Vagina (tissue), 2 donors: ENCODE data around the gene MED15. TPM values are rescaled to one million over a fixed set of nuclear protein-coding genes. Genes with fewer than 3 reads are reported as not detected.

Experiments used
- DNase-seq, 2 donors: peaks; one replicate each; pipeline ENCODE4 v3.0.0-alpha.2; 2017; ENCODE audit errors: extremely low spot score in 2 of 2
- H3K27ac ChIP-seq: fragments of 200-600 bp; sonication (generic); one replicate; pipeline ENCODE4 v1.5.1; 2019
- H3K27me3 ChIP-seq: fragments of 200-600 bp; sonication (generic); one replicate; pipeline ENCODE4 v1.5.1; 2019
- H3K36me3 ChIP-seq, 2 donors: fragments of 200-600 bp; sonication (generic); one replicate each; pipeline ENCODE4 v1.5.1; 2017 to 2019
- H3K4me1 ChIP-seq: fragments of 200-600 bp; sonication (generic); one replicate; pipeline ENCODE4 v1.5.1; 2019
- H3K4me3 ChIP-seq, 2 donors: fragments of 200-600 bp; sonication (generic); 1 replicate in 1 of 2; 2 replicates in 1 of 2; pipeline ENCODE4 v1.5.1; 2016 to 2019
- H3K9me3 ChIP-seq: fragments of 200-600 bp; sonication (generic); one replicate; pipeline ENCODE4 v1.5.1; 2019
- CTCF ChIP-seq, 3 experiments: fragments of 450-650 bp in 2 of 3; fragments of 200-600 bp in 1 of 3; sonication (generic) in 1 of 3; IDR thresholded peaks; one replicate each; pipeline ENCODE4 v1.5.1; 2017 to 2019; ENCODE audit warnings: antibody characterized with exemption in 3 of 3, mild to moderate bottlenecking in 2 of 3, moderate library complexity in 2 of 3
- POLR2A ChIP-seq, 2 donors: fragments of 450-650 bp; IDR thresholded peaks; one replicate each; pipeline ENCODE4 v1.6.1; 2017; ENCODE audit warnings: antibody characterized with exemption in 2 of 2, mild to moderate bottlenecking in 2 of 2, moderate library complexity in 2 of 2
- POLR2AphosphoS5 ChIP-seq, 2 donors: sonication (generic); formaldehyde crosslinking; IDR thresholded peaks; one replicate each; pipeline ENCODE4 v1.9.0; 2017; ENCODE audit warnings: antibody characterized with exemption in 2 of 2, mild to moderate bottlenecking in 2 of 2, low read depth in 1 of 2; ENCODE audit not compliant: insufficient read depth in 1 of 2
- intact Hi-C: fragments of 100-400 bp; cut with DNase I; formaldehyde crosslinking; loops from one replicate; pipeline ENCODE4 v1.15.1; 2023
- total RNA-seq: library from RNA; depleted of rRNA; stranded (reverse); fragments of >200 nt; gene quantifications from one replicate; pipeline ENCODE4 v1.2.3, GENCODE V29; 2016

Gene MED15
- total RNA-seq, 1 donor from 2014 or later = 72.2 TPM

- Histone ChIP-seq H3K4me3 (no peak overlapping the region), H3K36me3 (no peaks in the 10 kb centered on the region), H3K27me3 (no peaks in the 10 kb centered on the region), H3K27ac (no peak overlapping the region), H3K9me3 (no peaks in the 10 kb centered on the region), H3K4me1 (no peaks in the 10 kb centered on the region)
- DNase-seq = no peak
- intact Hi-C loops = no loop called here
- TF ChIP-seq CTCF (IDR thresholded peaks at IDR 0.05) (no peak), POLR2AphosphoS5 (IDR thresholded peaks at IDR 0.05; ENCODE audit: insufficient read depth in 1 of 2, low read depth in 1 of 2) (no peak)
These were observed 107.6 kb downstream of the MED15 start for GRCh38 chr22:20615021-20615420.

GRCh38 chr22:20615533-20616450 lies 108.4 kb downstream of the MED15 start:
- intact Hi-C loops = no loop called here
- TF ChIP-seq CTCF (IDR thresholded peaks at IDR 0.05) (no peak), POLR2A (IDR thresholded peaks at IDR 0.05) (no peak), POLR2AphosphoS5 (IDR thresholded peaks at IDR 0.05; ENCODE audit: insufficient read depth in 1 of 2, low read depth in 1 of 2) (no peak)

GRCh38 chr22:20616451-20617043 lies 109.1 kb downstream of the MED15 start:
- no peaks in the 10 kb centered on the region for H3K36me3 ChIP-seq
- H3K4me1 ChIP-seq = no peaks in the 10 kb centered on the region
- H3K4me3 ChIP-seq = no peak overlapping the region
- TF ChIP-seq POLR2A (IDR thresholded peaks at IDR 0.05) (no peak), CTCF (IDR thresholded peaks at IDR 0.05) (no peak), POLR2AphosphoS5 (IDR thresholded peaks at IDR 0.05; ENCODE audit: insufficient read depth in 1 of 2, low read depth in 1 of 2) (no peak)
- intact Hi-C loops = no loop called here
- H3K9me3 ChIP-seq = no peaks in the 10 kb centered on the region
- H3K27me3 ChIP-seq = no peaks in the 10 kb centered on the region
- no peak overlapping the region for H3K27ac ChIP-seq
- no peak for DNase-seq

More at GRCh38 chr22:20615533-20616450, 108.4 kb downstream of the MED15 start:
- no peak overlapping the region for H3K27ac ChIP-seq
- no peaks in the 10 kb centered on the region for H3K4me1 ChIP-seq
- no peaks in the 10 kb centered on the region for H3K27me3 ChIP-seq
- no peaks in the 10 kb centered on the region for H3K9me3 ChIP-seq
- no peak for DNase-seq
- H3K36me3 ChIP-seq = no peaks in the 10 kb centered on the region
- H3K4me3 ChIP-seq = no peak overlapping the region

GRCh38 chr22:20618488-20618887 lies 111.1 kb downstream of the MED15 start:
- TF ChIP-seq CTCF (IDR thresholded peaks at IDR 0.05) (no peak), POLR2A (IDR thresholded peaks at IDR 0.05) (no peak), POLR2AphosphoS5 (IDR thresholded peaks at IDR 0.05; ENCODE audit: insufficient read depth in 1 of 2, low read depth in 1 of 2) (no peak)
- Histone ChIP-seq H3K27me3 (no peaks in the 10 kb centered on the region), H3K36me3 (no peaks in the 10 kb centered on the region), H3K4me3 (no peak overlapping the region), H3K4me1 (no peaks in the 10 kb centered on the region), H3K9me3 (no peaks in the 10 kb centered on the region), H3K27ac (no peak overlapping the region)
- DNase-seq = no peak
- intact Hi-C loops = no loop called here
